Right lobe of liver (tissue), 4 donors: ENCODE results near the gene ZFAND3.

ENCODE experiments used
- CTCF ChIP-seq, 4 donors: fragments of 200-600 bp in 3 of 4; fragments of 450-650 bp in 1 of 4; IDR thresholded peaks; one replicate each; pipeline versions ENCODE4 v1.5.1 to v1.8.0; 2016 to 2022; ENCODE audit warnings: antibody characterized with exemption in 4 of 4, mild to moderate bottlenecking in 2 of 4
- POLR2A ChIP-seq: fragments of 450-650 bp; IDR thresholded peaks from one replicate; pipeline ENCODE4 v1.6.1; 2017; ENCODE audit warnings: antibody characterized with exemption, mild to moderate bottlenecking
- donor health status: DM: no; HTN: no; CAD: no.
- donor health status: DM: no; HTN: no; CAD: no.
- donor health status: DM: no; HTN: yes; CAD: no.

GRCh38 chr6:37934276-37934675, 114.7 kb downstream of the ZFAND3 start:
- TF ChIP-seq CTCF (IDR thresholded peaks at IDR 0.05), result no peak
- TF ChIP-seq POLR2A, result no peak
